Tibial nerve (tissue), 4 donors: ENCODE measurements around the gene GPC4.

Experiments used
- EP300 ChIP-seq, 2 donors: sonication (generic); formaldehyde crosslinking; IDR thresholded peaks; one replicate each; pipeline ENCODE4 v1.6.1; 2017; ENCODE audit warnings: antibody characterized with exemption in 2 of 2, mild to moderate bottlenecking in 1 of 2
- POLR2A ChIP-seq, 2 donors: fragments of 450-650 bp; IDR thresholded peaks; one replicate each; pipeline ENCODE4 v1.6.1; 2017; ENCODE audit warnings: antibody characterized with exemption in 2 of 2, mild to moderate bottlenecking in 2 of 2, moderate library complexity in 2 of 2
- TF ChIP-seq, protein P1 (sequence below), 5 experiments: fragments of 200-600 bp in 3 of 5; fragments of 450-650 bp in 2 of 5; sonication (generic) in 3 of 5; IDR thresholded peaks; one replicate each; pipeline ENCODE4 v1.5.1; 2016 to 2019; ENCODE audit warnings: antibody characterized with exemption in 5 of 5, mild to moderate bottlenecking in 3 of 5, moderate library complexity in 2 of 5

DNA sequence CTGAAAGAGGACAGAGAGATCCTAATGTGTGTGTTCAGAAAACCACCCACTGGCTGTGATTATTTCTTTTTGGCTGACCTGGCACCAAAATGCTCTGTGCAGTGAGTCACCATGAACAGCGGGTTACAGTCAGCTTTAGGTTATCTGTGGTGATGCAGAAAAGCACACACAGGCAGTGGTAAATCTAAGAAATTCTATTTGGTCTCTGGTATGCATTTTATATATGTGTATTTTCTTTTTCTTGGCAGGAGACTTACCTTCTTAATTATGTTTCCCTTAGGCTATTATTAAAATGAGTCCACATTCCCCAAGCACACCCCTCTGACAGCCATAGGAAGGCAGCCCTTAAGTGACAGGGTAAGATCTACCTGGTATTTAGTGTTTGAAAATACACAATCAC is 118.0 kb downstream of the GPC4 start:
- TF ChIP-seq, protein P1, sequence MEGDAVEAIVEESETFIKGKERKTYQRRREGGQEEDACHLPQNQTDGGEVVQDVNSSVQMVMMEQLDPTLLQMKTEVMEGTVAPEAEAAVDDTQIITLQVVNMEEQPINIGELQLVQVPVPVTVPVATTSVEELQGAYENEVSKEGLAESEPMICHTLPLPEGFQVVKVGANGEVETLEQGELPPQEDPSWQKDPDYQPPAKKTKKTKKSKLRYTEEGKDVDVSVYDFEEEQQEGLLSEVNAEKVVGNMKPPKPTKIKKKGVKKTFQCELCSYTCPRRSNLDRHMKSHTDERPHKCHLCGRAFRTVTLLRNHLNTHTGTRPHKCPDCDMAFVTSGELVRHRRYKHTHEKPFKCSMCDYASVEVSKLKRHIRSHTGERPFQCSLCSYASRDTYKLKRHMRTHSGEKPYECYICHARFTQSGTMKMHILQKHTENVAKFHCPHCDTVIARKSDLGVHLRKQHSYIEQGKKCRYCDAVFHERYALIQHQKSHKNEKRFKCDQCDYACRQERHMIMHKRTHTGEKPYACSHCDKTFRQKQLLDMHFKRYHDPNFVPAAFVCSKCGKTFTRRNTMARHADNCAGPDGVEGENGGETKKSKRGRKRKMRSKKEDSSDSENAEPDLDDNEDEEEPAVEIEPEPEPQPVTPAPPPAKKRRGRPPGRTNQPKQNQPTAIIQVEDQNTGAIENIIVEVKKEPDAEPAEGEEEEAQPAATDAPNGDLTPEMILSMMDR (IDR thresholded peaks at IDR 0.05): no peak
- TF ChIP-seq POLR2A (IDR thresholded peaks at IDR 0.05) (no peak), EP300 (IDR thresholded peaks at IDR 0.05) (no peak)
